Glutamatergic neuron (in vitro differentiated cells): Measurements from ENCODE around the gene ECEL1. TPM values are rescaled to one million over a fixed set of nuclear protein-coding genes. Genes with fewer than 3 reads are reported as not detected.

Experiments
- DNase-seq: peaks from one replicate; pipeline ENCODE4 v3.0.0; 2022
- H3K27ac Mint-ChIP-seq: one replicate; pipeline ENCODE4 v1.8.0; 2020; ENCODE audit warnings: mild to moderate bottlenecking, mixed read lengths, inconsistent platforms; ENCODE audit not compliant: unreplicated experiment
- H3K27me3 Mint-ChIP-seq: one replicate; pipeline ENCODE4 v1.8.0; 2020; ENCODE audit warnings: mild to moderate bottlenecking, moderate library complexity, mixed read lengths, inconsistent platforms; ENCODE audit not compliant: unreplicated experiment
- H3K36me3 Mint-ChIP-seq: one replicate; pipeline ENCODE4 v1.8.0; 2020; ENCODE audit warnings: mild to moderate bottlenecking, mixed read lengths, inconsistent platforms; ENCODE audit not compliant: unreplicated experiment
- H3K4me1 Mint-ChIP-seq: one replicate; pipeline ENCODE4 v1.8.0; 2020; ENCODE audit warnings: mild to moderate bottlenecking, low read depth, mixed read lengths, inconsistent platforms; ENCODE audit not compliant: unreplicated experiment
- H3K4me3 Mint-ChIP-seq: one replicate; pipeline ENCODE4 v1.8.0; 2020; ENCODE audit warnings: mild to moderate bottlenecking, mixed read lengths, inconsistent platforms; ENCODE audit not compliant: unreplicated experiment
- H3K9me3 Mint-ChIP-seq: one replicate; pipeline ENCODE4 v1.8.0; 2020; ENCODE audit warnings: mild to moderate bottlenecking, moderate library complexity, mixed read lengths, inconsistent platforms; ENCODE audit not compliant: unreplicated experiment
- CTCF ChIP-seq: fragments of 200-600 bp; sonication (generic); IDR thresholded peaks from one replicate; pipeline ENCODE4 v1.5.0; 2021; ENCODE audit not compliant: partially characterized antibody, unreplicated experiment
- total RNA-seq: library from RNA; stranded (reverse); fragmentation: NEBNext Ultra II Directional; extraction: Animal tissue kit (Norgen Biotek cat#: 25700); gene quantifications from one replicate; pipeline ENCODE4 v1.2.1, GENCODE V29; 2021; ENCODE audit not compliant: unreplicated experiment

The ECEL1 gene
- total RNA-seq, 1 donor from 2014 or later = 2.3 TPM

- TF ChIP-seq CTCF = no peak
- H3K27ac Mint-ChIP-seq = no peak overlapping the region
- H3K9me3 Mint-ChIP-seq = peaks cover 4% of the 10 kb centered on the region
- DNase-seq = no peak
- H3K4me1 Mint-ChIP-seq = no peaks in the 10 kb centered on the region
- peaks cover 21% of the 10 kb centered on the region for H3K27me3 Mint-ChIP-seq
- peaks cover 11% of the 10 kb centered on the region for H3K36me3 Mint-ChIP-seq
- H3K4me3 Mint-ChIP-seq = no peak overlapping the region
These were observed 11.6 kb downstream of the ECEL1 start for GRCh38 chr2:232476045-232476444.

GRCh38 chr2:232473467-232473890 is 14.2 kb downstream of the ECEL1 start:
- Mint-ChIP-seq H3K4me1 (no peaks in the 10 kb centered on the region), H3K9me3 (peaks cover 5% of the 10 kb centered on the region), H3K27ac (no peak overlapping the region), H3K27me3 (peaks cover 14% of the 10 kb centered on the region), H3K4me3 (no peak overlapping the region), H3K36me3 (peaks cover 11% of the 10 kb centered on the region)
- TF ChIP-seq CTCF = no peak
- DNase-seq = no peak

GRCh38 chr2:232466221-232466620 is 21.4 kb downstream of the ECEL1 start:
- H3K36me3 Mint-ChIP-seq = no peaks in the 10 kb centered on the region
- no peaks in the 10 kb centered on the region for H3K4me1 Mint-ChIP-seq
- no peak for DNase-seq
- no peak overlapping the region for H3K27ac Mint-ChIP-seq
- no peaks in the 10 kb centered on the region for H3K27me3 Mint-ChIP-seq
- H3K9me3 Mint-ChIP-seq = peaks cover 3% of the 10 kb centered on the region
- no peak overlapping the region for H3K4me3 Mint-ChIP-seq
- no peak for TF ChIP-seq CTCF

- DNase-seq = no peak
- H3K4me1 Mint-ChIP-seq = no peaks in the 10 kb centered on the region
- H3K9me3 Mint-ChIP-seq = peaks cover 6% of the 10 kb centered on the region
- H3K27me3 Mint-ChIP-seq = no peaks in the 10 kb centered on the region
- TF ChIP-seq CTCF = no peak
- no peak overlapping the region for H3K27ac Mint-ChIP-seq
- H3K36me3 Mint-ChIP-seq = no peaks in the 10 kb centered on the region
- H3K4me3 Mint-ChIP-seq = no peak overlapping the region
These were observed 22.6 kb downstream of the ECEL1 start for GRCh38 chr2:232465061-232465460.

- Mint-ChIP-seq H3K4me3 (no peak overlapping the region), H3K4me1 (no peaks in the 10 kb centered on the region), H3K27ac (no peak overlapping the region), H3K36me3 (no peaks in the 10 kb centered on the region), H3K27me3 (no peaks in the 10 kb centered on the region), H3K9me3 (peaks cover 5% of the 10 kb centered on the region)
- TF ChIP-seq CTCF = no peak
- no peak for DNase-seq
These were observed 23.1 kb downstream of the ECEL1 start for GRCh38 chr2:232464544-232464885.
